Activated CD8-positive, alpha-beta T cell treated with anti-CD3 and anti-CD28 coated beads for 36 hours (primary cell): ENCODE measurements around the gene TUBA4A. TPM values are rescaled to one million over a fixed set of nuclear protein-coding genes. Genes with fewer than 3 reads are reported as not detected.

Experiments used
- ATAC-seq: fragments of 200-7000 bp; cut with Tn5 transposase; one replicate; pipeline ENCODE4 v1.10.0; 2021; ENCODE audit warnings: mild to moderate bottlenecking, moderate library complexity
- CTCF ChIA-PET: fragments of 350-600 bp; sonication (Branson Sonifier 250); formaldehyde crosslinking; loops from one replicate; lab custom pipeline; 2021; ENCODE audit warnings: antibody characterized with exemption; lab: Charles Lee
- POLR2A ChIA-PET: fragments of 350-600 bp; sonication (Branson Sonifier 250); formaldehyde crosslinking; loops from one replicate; lab custom pipeline; 2021; ENCODE audit warnings: antibody characterized with exemption; lab: Charles Lee
- DNase-seq: peaks from one replicate; pipeline ENCODE4 v3.0.0-alpha.2; 2020
- H3K27ac Mint-ChIP-seq: one replicate; pipeline ENCODE4 v1.8.0; 2021; ENCODE audit warnings: mild to moderate bottlenecking, mixed read lengths
- H3K27me3 Mint-ChIP-seq: one replicate; pipeline ENCODE4 v1.8.0; 2021; ENCODE audit warnings: mixed read lengths
- H3K36me3 Mint-ChIP-seq: one replicate; pipeline ENCODE4 v1.8.0; 2021; ENCODE audit warnings: low read depth, mixed read lengths
- H3K4me1 Mint-ChIP-seq: one replicate; pipeline ENCODE4 v1.8.0; 2021; ENCODE audit warnings: low read depth, mixed read lengths
- H3K4me3 Mint-ChIP-seq: one replicate; pipeline ENCODE4 v1.8.0; 2021; ENCODE audit warnings: mild to moderate bottlenecking, moderate library complexity, mixed read lengths
- H3K9me3 Mint-ChIP-seq: one replicate; pipeline ENCODE4 v1.8.0; 2021; ENCODE audit warnings: mixed read lengths
- intact Hi-C: fragments of 100-400 bp; cut with micrococcal nuclease; formaldehyde crosslinking; loops from one replicate; pipeline ENCODE4 v1.10.0; 2022
- total RNA-seq, 2 experiments: library from RNA; stranded (reverse); gene quantifications; one replicate each; pipeline ENCODE4 v1.2.3, GENCODE V29; 2021
- TF ChIP-seq, protein P1 (sequence below): fragments of 200-600 bp; IDR thresholded peaks from one replicate; pipeline ENCODE4 v1.8.0; 2022; ENCODE audit warnings: antibody characterized with exemption, mild to moderate bottlenecking

TUBA4A gene
- total RNA-seq, 2 experiments from 2014 or later: 226 TPM

DNA sequence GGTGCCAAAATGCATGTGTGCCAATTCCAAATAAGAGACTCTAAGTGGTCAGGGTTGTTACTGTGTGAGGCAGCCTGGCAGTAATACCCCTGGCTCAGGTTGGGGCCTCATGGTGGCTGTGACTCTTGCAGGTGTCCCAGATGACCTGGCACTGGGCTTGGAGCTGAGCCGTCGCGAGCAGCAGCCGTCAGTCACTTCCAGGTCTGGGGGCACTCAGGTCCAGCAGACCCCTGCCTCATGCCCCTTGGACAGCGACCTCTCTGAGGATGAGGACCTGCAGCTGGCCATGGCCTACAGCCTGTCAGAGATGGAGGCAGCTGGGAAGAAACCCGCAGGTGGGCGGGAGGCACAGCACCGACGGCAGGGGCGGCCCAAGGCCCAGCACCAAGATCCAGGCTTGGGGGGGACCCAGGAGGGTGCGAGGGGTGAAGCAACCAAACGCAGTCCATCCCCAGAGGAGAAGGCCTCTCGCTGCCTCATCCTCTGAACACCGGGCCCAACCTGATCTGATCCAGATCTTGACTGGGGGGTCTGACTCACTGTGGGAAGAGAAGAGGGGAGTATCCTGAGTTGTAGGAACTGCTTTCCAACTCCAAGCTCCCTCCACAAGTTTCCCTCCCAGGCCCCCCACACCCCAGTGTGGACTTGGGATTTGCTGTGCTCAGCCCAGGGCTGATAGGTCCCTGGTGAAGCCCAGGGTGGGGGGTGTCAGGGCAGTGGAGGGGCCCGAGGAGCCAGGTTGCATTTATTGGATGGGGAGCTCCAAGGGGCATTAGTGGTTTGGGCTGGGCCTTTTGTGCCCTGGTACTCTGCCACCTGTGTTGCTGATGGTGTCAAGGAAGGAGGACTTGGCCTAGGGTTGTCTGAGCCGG is 31.0 kb upstream of the TUBA4A start:
- no peak overlapping the region for H3K27ac Mint-ChIP-seq
- TF ChIP-seq, protein P1, sequence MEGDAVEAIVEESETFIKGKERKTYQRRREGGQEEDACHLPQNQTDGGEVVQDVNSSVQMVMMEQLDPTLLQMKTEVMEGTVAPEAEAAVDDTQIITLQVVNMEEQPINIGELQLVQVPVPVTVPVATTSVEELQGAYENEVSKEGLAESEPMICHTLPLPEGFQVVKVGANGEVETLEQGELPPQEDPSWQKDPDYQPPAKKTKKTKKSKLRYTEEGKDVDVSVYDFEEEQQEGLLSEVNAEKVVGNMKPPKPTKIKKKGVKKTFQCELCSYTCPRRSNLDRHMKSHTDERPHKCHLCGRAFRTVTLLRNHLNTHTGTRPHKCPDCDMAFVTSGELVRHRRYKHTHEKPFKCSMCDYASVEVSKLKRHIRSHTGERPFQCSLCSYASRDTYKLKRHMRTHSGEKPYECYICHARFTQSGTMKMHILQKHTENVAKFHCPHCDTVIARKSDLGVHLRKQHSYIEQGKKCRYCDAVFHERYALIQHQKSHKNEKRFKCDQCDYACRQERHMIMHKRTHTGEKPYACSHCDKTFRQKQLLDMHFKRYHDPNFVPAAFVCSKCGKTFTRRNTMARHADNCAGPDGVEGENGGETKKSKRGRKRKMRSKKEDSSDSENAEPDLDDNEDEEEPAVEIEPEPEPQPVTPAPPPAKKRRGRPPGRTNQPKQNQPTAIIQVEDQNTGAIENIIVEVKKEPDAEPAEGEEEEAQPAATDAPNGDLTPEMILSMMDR: no peak

DNA sequence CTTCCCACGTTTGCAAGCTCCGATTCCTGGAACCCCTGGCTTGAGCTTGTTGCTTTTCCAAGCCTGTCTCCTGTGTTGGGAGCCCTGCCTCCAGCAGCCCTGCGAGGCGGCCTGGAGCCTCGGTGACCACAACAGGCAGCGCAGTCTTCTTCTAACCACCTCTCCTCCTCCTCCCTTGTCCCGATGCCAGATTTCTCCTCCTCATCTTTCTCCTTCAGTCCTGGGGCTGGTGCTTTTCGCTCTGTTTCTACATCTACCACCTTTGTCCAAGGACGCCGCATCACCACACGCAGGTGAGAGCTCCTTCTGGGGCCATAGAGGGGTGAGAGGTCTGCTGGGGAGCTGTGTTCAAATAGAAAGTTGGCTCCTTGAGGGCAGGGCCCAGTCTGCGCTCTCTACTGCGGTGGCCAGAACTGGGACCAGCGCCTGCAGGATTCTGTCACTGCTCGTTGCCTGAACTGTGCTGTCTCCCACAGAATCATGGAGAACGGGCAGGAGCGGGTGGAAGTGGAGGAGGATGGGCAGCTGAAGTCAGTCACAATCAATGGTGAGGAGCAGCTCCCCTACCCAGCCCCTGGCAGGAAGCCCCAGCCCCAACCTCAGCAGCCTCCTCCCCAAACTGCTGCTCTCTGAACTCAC is 29.3 kb upstream of the TUBA4A start:
- Mint-ChIP-seq H3K4me3 (no peak overlapping the region), H3K27me3 (no peaks in the 10 kb centered on the region), H3K27ac (peak overlapping the region; percentile 59), H3K36me3 (peaks cover 40% of the 10 kb centered on the region), H3K9me3 (no peaks in the 10 kb centered on the region), H3K4me1 (peaks cover 49% of the 10 kb centered on the region)
- no peak for ATAC-seq
- ChIA-PET CTCF (interaction anchor here (0.8 to 15.5 kb wide), 3 partner anchors 14 to 258 kb away, joined by 3 to 336 read pairs (median 3); no protein-coding TSS in a partner anchor), POLR2A (interaction anchor here (0.6 to 1.6 kb wide), 3 partner anchors 10 to 82 kb away, joined by 3 read pairs; no protein-coding TSS in a partner anchor)
- TF ChIP-seq, protein P1: no peak
- DNase-seq: no peak
- intact Hi-C loops: no loop called here

More for the DNA sequence above, 31.0 kb upstream of the TUBA4A start:
- peaks cover 40% of the 10 kb centered on the region for H3K36me3 Mint-ChIP-seq
- no peaks in the 10 kb centered on the region for H3K9me3 Mint-ChIP-seq
- H3K4me3 Mint-ChIP-seq: no peak overlapping the region
- CTCF ChIA-PET: interaction anchor here (15.5 kb wide), 1 partner anchor 12 kb away, joined by 336 read pairs; no protein-coding TSS in a partner anchor
- ATAC-seq (no peak), DNase-seq (no peak)
- intact Hi-C loops: no loop called here
- H3K4me1 Mint-ChIP-seq: peaks cover 40% of the 10 kb centered on the region
- POLR2A ChIA-PET: interaction anchor here (2.0 kb wide), 1 partner anchor 10 kb away, joined by 10 read pairs; no protein-coding TSS in a partner anchor
- H3K27me3 Mint-ChIP-seq: no peaks in the 10 kb centered on the region

DNA sequence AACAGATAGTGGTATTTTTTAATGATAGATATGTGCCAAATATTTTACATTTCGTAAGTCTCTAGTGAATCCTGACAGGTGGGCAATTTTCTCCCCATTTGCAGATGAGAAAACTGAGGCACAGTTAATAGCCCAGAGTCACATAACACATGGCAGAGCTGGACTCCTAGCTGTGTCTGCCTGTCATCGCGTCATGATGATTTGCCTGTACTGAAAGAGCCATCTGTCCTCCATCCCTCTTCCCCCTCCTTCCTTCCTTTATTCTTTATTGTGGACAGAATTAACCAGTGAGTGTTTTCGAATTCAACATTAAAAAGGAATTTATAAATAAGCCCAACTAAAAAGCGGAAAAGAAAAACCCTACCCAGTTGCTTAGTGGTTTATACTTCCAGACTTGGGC is 28.7 kb upstream of the TUBA4A start:
- DNase-seq (no peak), ATAC-seq (no peak)
- TF ChIP-seq, protein P1: no peak
- POLR2A ChIA-PET: interaction anchor here (0.6 to 1.6 kb wide), 3 partner anchors 11 to 82 kb away, joined by 3 read pairs; no protein-coding TSS in a partner anchor
- Mint-ChIP-seq H3K36me3 (peaks cover 40% of the 10 kb centered on the region), H3K9me3 (no peaks in the 10 kb centered on the region), H3K27ac (peak overlapping the region; percentile 38), H3K4me3 (no peak overlapping the region), H3K4me1 (peaks cover 53% of the 10 kb centered on the region), H3K27me3 (no peaks in the 10 kb centered on the region)
- CTCF ChIA-PET: interaction anchor here (0.8 to 15.5 kb wide), 4 partner anchors 14 to 259 kb away, joined by 3 to 336 read pairs (median 4); partner anchors contain the start of gene CNPPD1
- intact Hi-C loops: no loop called here

DNA sequence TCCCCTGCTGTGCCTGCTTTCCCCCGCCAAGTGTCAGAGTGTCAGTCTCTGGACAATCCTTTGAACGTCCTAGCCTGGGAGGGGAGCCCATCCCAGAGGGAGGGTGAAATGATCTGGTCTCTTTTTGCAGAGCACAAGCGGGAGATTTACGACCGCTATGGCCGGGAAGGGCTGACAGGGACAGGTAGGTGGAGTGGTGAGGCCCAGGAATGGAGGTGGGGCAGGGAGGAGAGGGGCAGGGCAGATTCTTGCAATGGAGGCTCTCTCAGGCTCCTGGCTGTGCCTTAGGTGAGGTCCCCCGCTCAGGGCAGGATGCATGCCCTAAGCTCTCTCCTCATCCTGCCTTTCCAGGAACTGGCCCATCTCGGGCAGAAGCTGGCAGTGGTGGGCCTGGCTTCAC is 27.9 kb upstream of the TUBA4A start:
- DNase-seq (no peak), ATAC-seq (no peak)
- TF ChIP-seq, protein P1: no peak
- intact Hi-C loops: no loop called here
- POLR2A ChIA-PET: interaction anchor here (1.4 to 5.9 kb wide), 3 partner anchors 12 to 81 kb away, joined by 4 to 63 read pairs (median 41); partner anchors contain the start of genes TUBA4A and TUBA4B
- CTCF ChIA-PET: interaction anchor here (1.4 to 15.5 kb wide), 3 partner anchors 15 to 105 kb away, joined by 6 to 336 read pairs (median 132); partner anchors contain the start of genes CNPPD1, TUBA4A and TUBA4B
- H3K4me3 Mint-ChIP-seq: peak overlapping the region; percentile 80
- H3K36me3 Mint-ChIP-seq: peaks cover 40% of the 10 kb centered on the region
- no peaks in the 10 kb centered on the region for H3K9me3 Mint-ChIP-seq
- H3K27ac Mint-ChIP-seq: peak overlapping the region; percentile 89
- no peaks in the 10 kb centered on the region for H3K27me3 Mint-ChIP-seq
- peaks cover 54% of the 10 kb centered on the region for H3K4me1 Mint-ChIP-seq
